Peyer's patch (tissue), 4 donors: Measurements from ENCODE around the gene GTSE1.

Source experiments
- POLR2A ChIP-seq, 2 donors: fragments of 450-650 bp; IDR thresholded peaks; one replicate each; pipeline ENCODE4 v1.5.1; 2017; ENCODE audit warnings: antibody characterized with exemption in 2 of 2, mild to moderate bottlenecking in 2 of 2, moderate library complexity in 2 of 2
- TF ChIP-seq, protein P1 (sequence below), 6 experiments: fragments of 450-650 bp in 4 of 6; fragments of 200-600 bp in 2 of 6; sonication (generic) in 1 of 6; IDR thresholded peaks; one replicate each; pipeline ENCODE4 v1.5.1; 2017 to 2019; ENCODE audit warnings: antibody characterized with exemption in 6 of 6, mild to moderate bottlenecking in 3 of 6, moderate library complexity in 1 of 6

DNA sequence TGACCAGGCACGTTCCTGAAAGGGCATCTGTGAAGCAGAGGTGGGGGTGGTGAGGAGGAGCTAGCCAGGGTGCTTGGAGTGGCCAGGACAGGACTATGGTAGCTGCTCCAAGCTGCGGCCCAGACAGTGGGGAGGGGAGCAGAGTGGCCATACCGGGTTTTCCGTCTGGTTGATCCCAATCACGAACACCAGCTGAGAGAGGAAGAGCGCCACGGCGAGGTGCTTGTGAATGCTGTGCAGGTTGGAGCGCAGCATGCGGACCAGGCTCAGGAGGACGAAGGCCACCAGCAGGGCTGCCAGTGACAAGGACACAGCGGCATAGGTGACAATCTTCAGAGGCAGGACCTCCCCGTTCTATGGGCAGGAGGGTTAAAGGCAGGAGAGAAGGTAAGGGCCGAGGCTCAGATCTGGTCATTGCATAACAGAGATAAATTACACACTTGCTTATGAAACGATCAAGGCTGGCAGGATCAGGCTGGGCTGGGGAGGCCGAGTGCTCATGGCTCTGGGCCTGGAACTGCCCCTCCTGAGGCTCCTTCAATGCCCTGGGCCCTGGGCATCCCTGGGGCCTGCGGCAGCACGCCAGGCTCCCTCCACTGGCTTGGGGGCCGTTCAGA, 80.3 kb downstream of the GTSE1 start:
- TF ChIP-seq, protein P1, sequence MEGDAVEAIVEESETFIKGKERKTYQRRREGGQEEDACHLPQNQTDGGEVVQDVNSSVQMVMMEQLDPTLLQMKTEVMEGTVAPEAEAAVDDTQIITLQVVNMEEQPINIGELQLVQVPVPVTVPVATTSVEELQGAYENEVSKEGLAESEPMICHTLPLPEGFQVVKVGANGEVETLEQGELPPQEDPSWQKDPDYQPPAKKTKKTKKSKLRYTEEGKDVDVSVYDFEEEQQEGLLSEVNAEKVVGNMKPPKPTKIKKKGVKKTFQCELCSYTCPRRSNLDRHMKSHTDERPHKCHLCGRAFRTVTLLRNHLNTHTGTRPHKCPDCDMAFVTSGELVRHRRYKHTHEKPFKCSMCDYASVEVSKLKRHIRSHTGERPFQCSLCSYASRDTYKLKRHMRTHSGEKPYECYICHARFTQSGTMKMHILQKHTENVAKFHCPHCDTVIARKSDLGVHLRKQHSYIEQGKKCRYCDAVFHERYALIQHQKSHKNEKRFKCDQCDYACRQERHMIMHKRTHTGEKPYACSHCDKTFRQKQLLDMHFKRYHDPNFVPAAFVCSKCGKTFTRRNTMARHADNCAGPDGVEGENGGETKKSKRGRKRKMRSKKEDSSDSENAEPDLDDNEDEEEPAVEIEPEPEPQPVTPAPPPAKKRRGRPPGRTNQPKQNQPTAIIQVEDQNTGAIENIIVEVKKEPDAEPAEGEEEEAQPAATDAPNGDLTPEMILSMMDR (IDR thresholded peaks at IDR 0.05), result no peak
- TF ChIP-seq POLR2A (IDR thresholded peaks at IDR 0.05), result no peak
